OCI-LY1 (cell line): Measurements from ENCODE around the gene LIPT1.

Source experiments
- EZH2 ChIP-seq: fragments of 200-600 bp; sonication (generic), shearing (Covaris generic); IDR thresholded peaks from 2 replicates; pipeline ENCODE4 v1.8.0; 2017; ENCODE audit warnings: borderline replicate concordance, mixed run types, mild to moderate bottlenecking, antibody characterized with exemption, low read length, moderate library complexity, mixed read lengths
- TF ChIP-seq, protein P1 (sequence below): fragments of 200-600 bp; sonication (generic), shearing (Covaris generic); IDR thresholded peaks from 2 replicates; pipeline ENCODE4 v1.5.1; 2017; ENCODE audit warnings: mild to moderate bottlenecking, antibody characterized with exemption, low read length, moderate library complexity, mixed read lengths

DNA sequence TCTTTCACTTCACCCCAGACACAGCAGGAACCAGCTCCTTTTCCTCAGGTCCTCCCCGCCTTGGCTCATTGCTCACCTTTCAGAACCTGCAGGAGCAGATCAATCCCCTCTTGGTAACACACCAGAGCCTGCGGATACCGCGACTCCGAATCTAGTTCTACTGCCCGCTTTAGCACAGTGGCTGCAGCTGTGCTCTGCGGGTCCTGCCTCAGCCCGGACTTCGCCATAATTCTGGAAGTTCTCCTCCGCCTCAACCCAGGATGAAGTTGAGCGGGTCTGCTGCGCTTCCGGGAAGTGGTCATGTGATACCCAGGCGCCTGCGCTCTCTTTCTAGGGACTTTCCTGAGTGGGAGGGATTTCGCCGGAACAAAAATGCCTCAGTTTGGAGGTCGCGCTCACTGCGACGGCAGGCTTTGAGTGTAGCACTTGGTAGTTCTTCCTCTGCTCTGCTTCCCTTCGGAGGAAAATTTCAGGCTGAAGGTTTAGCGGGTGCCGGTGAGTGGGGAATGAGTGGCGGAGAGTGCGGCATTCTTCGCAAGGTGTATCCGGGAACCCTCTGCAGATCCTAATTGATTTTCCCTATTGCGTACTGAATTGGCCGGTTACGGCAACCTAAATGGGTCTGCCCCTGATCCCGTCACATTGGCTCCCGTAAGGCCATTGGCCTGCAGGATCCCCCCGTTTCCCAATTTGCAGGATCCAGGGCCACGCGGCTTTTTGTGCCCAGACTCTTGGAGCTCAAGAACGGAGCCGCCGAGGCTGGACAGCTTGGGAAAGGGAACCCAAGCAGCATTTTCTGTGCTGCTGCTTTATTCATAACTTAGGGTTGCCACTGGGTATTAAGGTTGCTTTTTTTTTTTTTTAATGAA is 26.2 kb downstream of the LIPT1 start, which contains the start of the genes MITD1 and MRPL30:
- TF ChIP-seq, protein P1, sequence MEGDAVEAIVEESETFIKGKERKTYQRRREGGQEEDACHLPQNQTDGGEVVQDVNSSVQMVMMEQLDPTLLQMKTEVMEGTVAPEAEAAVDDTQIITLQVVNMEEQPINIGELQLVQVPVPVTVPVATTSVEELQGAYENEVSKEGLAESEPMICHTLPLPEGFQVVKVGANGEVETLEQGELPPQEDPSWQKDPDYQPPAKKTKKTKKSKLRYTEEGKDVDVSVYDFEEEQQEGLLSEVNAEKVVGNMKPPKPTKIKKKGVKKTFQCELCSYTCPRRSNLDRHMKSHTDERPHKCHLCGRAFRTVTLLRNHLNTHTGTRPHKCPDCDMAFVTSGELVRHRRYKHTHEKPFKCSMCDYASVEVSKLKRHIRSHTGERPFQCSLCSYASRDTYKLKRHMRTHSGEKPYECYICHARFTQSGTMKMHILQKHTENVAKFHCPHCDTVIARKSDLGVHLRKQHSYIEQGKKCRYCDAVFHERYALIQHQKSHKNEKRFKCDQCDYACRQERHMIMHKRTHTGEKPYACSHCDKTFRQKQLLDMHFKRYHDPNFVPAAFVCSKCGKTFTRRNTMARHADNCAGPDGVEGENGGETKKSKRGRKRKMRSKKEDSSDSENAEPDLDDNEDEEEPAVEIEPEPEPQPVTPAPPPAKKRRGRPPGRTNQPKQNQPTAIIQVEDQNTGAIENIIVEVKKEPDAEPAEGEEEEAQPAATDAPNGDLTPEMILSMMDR, result no peak
- no peak for TF ChIP-seq EZH2
